ENCODE data around the gene RXFP2. TPM values are rescaled to one million over a fixed set of nuclear protein-coding genes. Genes with fewer than 3 reads are reported as not detected.

The RXFP2 gene
- not detected in 2 replicates for total RNA-seq

GRCh38 chr13:31739226-31739625 lies at the start of gene RXFP2:
Gene RXFP2, plus strand, starts transcription at chr13:31739526. Its CDS starts 87 bp downstream, at chr13:31739613.

